Prostate gland (tissue), 2 donors: Measurements from ENCODE around the gene MFSD12. TPM values are rescaled to one million over a fixed set of nuclear protein-coding genes. Genes with fewer than 3 reads are reported as not detected.
A peak's percentile ranks its signal among the peaks of the same experiment; 100 is the strongest.
"Not testable (repeated sequence)": the region's sequence is repeated elsewhere in the genome, so short reads cannot be mapped to it uniquely, and the experiment has no call there.

Experiments
- DNase-seq: peaks from one replicate; pipeline ENCODE4 v3.0.0-alpha.2; 2019; ENCODE audit warnings: low spot score
- H3K27ac ChIP-seq, 2 donors: fragments of 200-600 bp; sonication (generic); 2 replicates each; pipeline ENCODE4 v1.5.1; 2017 to 2019
- H3K27me3 ChIP-seq: fragments of 200-600 bp; sonication (generic); replicated peaks from 2 replicates; pipeline ENCODE4 v1.5.1; 2019; ENCODE audit not compliant: insufficient read depth
- H3K36me3 ChIP-seq, 2 donors: fragments of 200-600 bp; sonication (generic); 1 replicate in 1 of 2; 2 replicates in 1 of 2; pipeline versions ENCODE4 v1.5.1 to v1.8.1; 2017 to 2019
- H3K4me1 ChIP-seq: fragments of 200-600 bp; sonication (generic); replicated peaks from 2 replicates; pipeline ENCODE4 v1.5.1; 2019
- H3K4me3 ChIP-seq, 2 donors: fragments of 200-600 bp; sonication (generic); 2 replicates each; pipeline ENCODE4 v1.5.1; 2017 to 2019
- H3K9me3 ChIP-seq: fragments of 200-600 bp; sonication (generic); 2 replicates; pipeline ENCODE4 v1.5.1; 2017
- POLR2A ChIP-seq: fragments of 450-650 bp; IDR thresholded peaks from one replicate; pipeline ENCODE4 v1.6.1; 2016; ENCODE audit warnings: antibody characterized with exemption, mild to moderate bottlenecking
- POLR2AphosphoS5 ChIP-seq: sonication (generic); formaldehyde crosslinking; IDR thresholded peaks from one replicate; pipeline ENCODE4 v1.6.1; 2017; ENCODE audit warnings: antibody characterized with exemption
- WGBS: methylation state at CpG from one replicate; pipeline ENCODE4 v1.1.5; 2018; 5-methylcytosine and 5-hydroxymethylcytosine counted together
- intact Hi-C: fragments of 100-400 bp; cut with DNase I; formaldehyde crosslinking; loops from one replicate; pipeline ENCODE4 v1.14.2; 2022
- total RNA-seq, 2 donors: library from RNA; depleted of rRNA; stranded (reverse); fragments of >200 nt; gene quantifications; one replicate each; pipeline ENCODE4 v1.1.0, GENCODE V29; 2016
- TF ChIP-seq, protein P1 (sequence below), 4 experiments: fragments of 200-600 bp in 2 of 4; fragments of 450-650 bp in 2 of 4; sonication (generic) in 2 of 4; IDR thresholded peaks; 1 replicate in 3 of 4; 2 replicates in 1 of 4; pipeline ENCODE4 v1.5.1; 2016 to 2019; ENCODE audit warnings: antibody characterized with exemption in 4 of 4, mild to moderate bottlenecking in 2 of 4, moderate library complexity in 2 of 4

The MFSD12 gene
- total RNA-seq, 2 donors from 2014 or later = 60.5 to 86.1 TPM

DNA sequence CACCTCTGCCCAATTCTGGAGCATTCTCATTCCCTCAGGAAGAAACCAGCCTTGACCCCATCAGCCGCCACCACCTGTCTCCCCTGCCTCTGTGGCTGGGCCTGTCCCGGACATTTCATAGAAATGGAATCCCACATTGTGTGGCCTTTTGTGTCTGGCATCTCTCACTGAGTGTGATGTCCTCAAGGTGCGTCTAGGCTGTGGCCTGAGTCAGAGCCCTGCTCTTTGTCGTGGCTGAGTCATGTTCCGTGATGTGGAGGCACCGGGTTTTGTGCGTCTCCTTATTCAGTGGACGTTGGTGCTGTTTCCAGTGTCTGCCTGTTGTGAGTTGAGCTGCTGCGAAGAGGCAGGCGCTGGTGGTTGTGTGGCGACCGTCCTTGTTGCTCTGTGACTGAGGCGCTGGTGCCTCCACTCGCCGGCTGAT lies 47.8 kb downstream of the MFSD12 start:
- Histone ChIP-seq H3K4me3 (no peak overlapping the region), H3K36me3 (no peaks in the 10 kb centered on the region), H3K9me3 (no peaks in the 10 kb centered on the region), H3K27me3 (no peaks in the 10 kb centered on the region), H3K4me1 (no peaks in the 10 kb centered on the region), H3K27ac (no peak overlapping the region)
- no peak for DNase-seq
- TF ChIP-seq POLR2AphosphoS5 = no peak
- TF ChIP-seq POLR2A = no peak
- TF ChIP-seq, protein P1, sequence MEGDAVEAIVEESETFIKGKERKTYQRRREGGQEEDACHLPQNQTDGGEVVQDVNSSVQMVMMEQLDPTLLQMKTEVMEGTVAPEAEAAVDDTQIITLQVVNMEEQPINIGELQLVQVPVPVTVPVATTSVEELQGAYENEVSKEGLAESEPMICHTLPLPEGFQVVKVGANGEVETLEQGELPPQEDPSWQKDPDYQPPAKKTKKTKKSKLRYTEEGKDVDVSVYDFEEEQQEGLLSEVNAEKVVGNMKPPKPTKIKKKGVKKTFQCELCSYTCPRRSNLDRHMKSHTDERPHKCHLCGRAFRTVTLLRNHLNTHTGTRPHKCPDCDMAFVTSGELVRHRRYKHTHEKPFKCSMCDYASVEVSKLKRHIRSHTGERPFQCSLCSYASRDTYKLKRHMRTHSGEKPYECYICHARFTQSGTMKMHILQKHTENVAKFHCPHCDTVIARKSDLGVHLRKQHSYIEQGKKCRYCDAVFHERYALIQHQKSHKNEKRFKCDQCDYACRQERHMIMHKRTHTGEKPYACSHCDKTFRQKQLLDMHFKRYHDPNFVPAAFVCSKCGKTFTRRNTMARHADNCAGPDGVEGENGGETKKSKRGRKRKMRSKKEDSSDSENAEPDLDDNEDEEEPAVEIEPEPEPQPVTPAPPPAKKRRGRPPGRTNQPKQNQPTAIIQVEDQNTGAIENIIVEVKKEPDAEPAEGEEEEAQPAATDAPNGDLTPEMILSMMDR (IDR thresholded peaks at IDR 0.05) = no peak
- intact Hi-C loops = loop anchor here (10.0 kb wide), 1 partner anchor 65 kb away; the partner anchor contains the start of gene HMG20B
- WGBS = 85% methylated on average over 15 of the region's 15 CpGs

DNA sequence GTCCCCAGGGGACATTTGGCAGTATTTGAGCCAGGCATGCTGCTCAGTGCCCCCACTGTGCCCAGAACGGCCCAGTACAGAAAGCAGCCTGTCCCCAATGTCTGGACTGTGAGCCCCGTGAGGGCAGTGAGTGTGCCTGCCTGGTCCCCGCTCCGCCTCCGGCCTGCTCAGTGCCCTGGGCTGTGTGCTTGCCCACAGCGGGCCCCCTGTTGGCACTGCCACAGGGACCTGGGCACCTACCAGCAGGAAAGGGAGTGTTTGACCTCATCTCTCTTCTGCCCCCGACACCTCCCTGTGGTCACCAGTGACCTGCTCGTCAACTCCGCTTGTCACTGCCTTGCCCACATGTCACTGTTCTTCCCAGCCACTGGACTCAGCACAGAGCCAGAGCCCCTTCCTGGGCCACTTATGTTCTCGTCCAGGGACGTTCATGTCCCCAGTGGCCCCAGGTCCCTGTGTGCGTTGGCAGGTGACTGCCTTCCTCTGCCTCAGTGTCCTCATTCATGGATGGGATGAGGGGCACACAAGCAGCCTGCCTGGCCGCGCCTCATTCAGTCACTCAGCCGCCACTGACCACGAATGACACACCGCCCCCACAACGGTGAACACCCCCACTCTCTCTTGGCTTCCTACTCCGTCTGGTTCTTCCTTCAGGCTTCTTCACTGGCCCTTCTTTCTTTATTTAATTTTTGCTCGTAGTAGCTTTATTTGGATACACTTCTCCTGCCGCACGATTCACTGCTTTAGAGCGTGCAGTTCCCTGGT lies 48.4 kb downstream of the MFSD12 start:
- Histone ChIP-seq H3K27ac (no peak overlapping the region), H3K9me3 (no peaks in the 10 kb centered on the region), H3K4me3 (no peak overlapping the region), H3K4me1 (no peaks in the 10 kb centered on the region), H3K36me3 (no peaks in the 10 kb centered on the region), H3K27me3 (no peaks in the 10 kb centered on the region)
- DNase-seq = no peak
- TF ChIP-seq, protein P1 (IDR thresholded peaks at IDR 0.05) = no peak
- TF ChIP-seq POLR2AphosphoS5 (no peak), POLR2A (no peak)
- WGBS = 84% methylated on average over 19 of the region's 23 CpGs
- intact Hi-C loops = loop anchor here (10.0 kb wide), 1 partner anchor 66 kb away; the partner anchor contains the start of gene HMG20B

DNA sequence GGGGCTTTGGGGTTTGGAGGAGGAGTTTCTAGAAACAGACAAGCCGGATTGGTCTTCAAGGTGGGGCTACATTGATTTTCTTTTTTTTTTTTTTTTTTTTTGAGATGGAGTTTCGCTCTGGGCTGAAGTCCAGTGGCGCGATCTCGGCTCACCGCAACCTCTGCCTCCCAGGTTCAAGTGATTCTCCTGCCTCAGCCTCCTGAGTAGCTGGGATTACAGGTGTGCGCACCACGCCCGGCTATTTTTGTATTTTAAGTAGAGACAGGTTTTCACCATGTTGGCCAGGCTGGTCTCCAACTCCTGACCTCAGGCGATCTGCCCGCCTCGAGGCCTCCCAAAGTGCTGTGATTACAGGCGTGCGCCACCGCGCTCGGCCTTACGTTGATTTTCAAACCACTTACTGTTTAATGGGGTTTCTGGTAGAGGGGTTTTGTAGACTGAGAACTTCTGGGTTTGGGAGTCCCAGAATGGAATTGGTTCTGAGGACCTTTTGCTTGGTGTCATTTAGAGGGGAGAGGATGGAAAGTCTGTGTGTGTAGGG lies 49.2 kb downstream of the MFSD12 start:
- not testable (repeated sequence) for H3K4me1 ChIP-seq, H3K4me3 ChIP-seq, H3K36me3 ChIP-seq, DNase-seq, H3K9me3 ChIP-seq, H3K27ac ChIP-seq, H3K27me3 ChIP-seq
- intact Hi-C loops = loop anchor here (10.0 kb wide), 1 partner anchor 67 kb away; the partner anchor contains the start of gene HMG20B
- 93% methylated on average over 18 of the region's 18 CpGs for WGBS

DNA sequence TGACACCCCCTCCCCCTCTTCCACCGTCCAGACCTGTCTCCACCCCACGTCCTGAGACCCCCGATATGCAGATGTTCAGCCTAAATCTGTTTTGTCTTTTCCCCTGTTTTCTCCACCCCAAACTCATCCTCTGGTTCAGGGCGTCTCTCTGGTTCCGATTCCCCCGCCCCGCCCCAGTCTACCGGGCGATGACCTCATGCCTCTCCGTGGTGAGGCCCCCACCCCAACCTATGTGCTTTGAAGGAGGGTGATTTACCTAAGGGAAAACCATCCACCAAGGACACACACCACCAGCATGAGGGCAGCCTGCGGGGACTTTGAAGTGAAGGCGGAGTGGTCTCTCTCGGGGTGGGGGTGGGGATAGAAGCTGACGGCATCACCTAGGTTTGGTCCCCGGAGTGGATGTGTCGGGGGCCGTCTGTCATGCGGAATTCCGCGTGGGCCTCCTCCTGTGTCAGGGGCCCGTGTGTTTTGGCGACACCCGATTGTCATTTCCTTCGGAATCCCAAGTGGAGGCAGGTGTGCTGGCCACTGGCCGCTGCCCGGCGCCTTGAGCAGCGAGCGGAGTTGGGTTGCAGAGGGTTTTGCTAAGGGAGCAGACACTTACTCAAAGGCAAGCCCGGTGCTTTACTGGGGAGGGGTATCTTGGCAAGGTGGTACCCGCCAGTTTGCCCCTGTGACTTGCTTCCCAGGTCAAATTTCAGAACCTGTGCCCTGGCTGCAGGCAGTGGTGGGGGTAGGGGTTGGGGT lies 49.8 kb downstream of the MFSD12 start:
- TF ChIP-seq POLR2A (peak; percentile 11), POLR2AphosphoS5 (no peak)
- TF ChIP-seq, protein P1 (IDR thresholded peaks at IDR 0.05) = no peak
- Histone ChIP-seq H3K4me1 (no peaks in the 10 kb centered on the region), H3K9me3 (no peaks in the 10 kb centered on the region), H3K27ac (peak overlapping the region; percentile 74), H3K27me3 (no peaks in the 10 kb centered on the region), H3K4me3 (peak overlapping the region; percentile 76 to 98), H3K36me3 (no peaks in the 10 kb centered on the region)
- intact Hi-C loops = loop anchor here (10.0 kb wide), 1 partner anchor 67 kb away; the partner anchor contains the start of gene HMG20B
- peak; percentile 22 for DNase-seq
- WGBS = 17% methylated on average over 31 of the region's 31 CpGs
